CD8-positive, alpha-beta memory T cell (primary cell): ENCODE data around the gene HERPUD2. TPM values are rescaled to one million over a fixed set of nuclear protein-coding genes. Genes with fewer than 3 reads are reported as not detected.

Experiments
- CTCF ChIA-PET: fragments of 350-600 bp; sonication (Branson Sonifier 250); formaldehyde crosslinking; loops from one replicate; lab custom pipeline; 2021; ENCODE audit warnings: antibody characterized with exemption; lab: Charles Lee
- POLR2A ChIA-PET: fragments of 350-600 bp; sonication (Branson Sonifier 250); formaldehyde crosslinking; loops from one replicate; lab custom pipeline; 2021; ENCODE audit warnings: antibody characterized with exemption; lab: Charles Lee
- DNase-seq, 5 donors: peaks; one replicate each; pipeline versions ENCODE4 v3.0.0 to v3.0.0-alpha.2; 2020 to 2022; ENCODE audit warnings: mixed read lengths in 1 of 5
- H3K27ac ChIP-seq: one replicate; pipeline ENCODE4 v1.7.0; 2013; ENCODE audit warnings: low read depth, mild to moderate bottlenecking, low read length, moderate library complexity
- H3K27me3 ChIP-seq: 2 replicates; pipeline ENCODE4 v1.7.0; 2013; ENCODE audit warnings: low read length, mild to moderate bottlenecking; ENCODE audit not compliant: insufficient read depth, poor library complexity, severe bottlenecking
- H3K36me3 ChIP-seq: 2 replicates; pipeline ENCODE4 v1.7.0; 2013; ENCODE audit warnings: mild to moderate bottlenecking, low read length, moderate library complexity; ENCODE audit not compliant: insufficient read depth
- H3K4me1 ChIP-seq: 2 replicates; pipeline ENCODE4 v1.7.0; 2013; ENCODE audit warnings: mild to moderate bottlenecking, low read length, moderate library complexity; ENCODE audit not compliant: insufficient read depth
- H3K4me3 ChIP-seq: 2 replicates; pipeline ENCODE4 v1.7.0; 2013; ENCODE audit warnings: mild to moderate bottlenecking, low read length
- H3K9me3 ChIP-seq: 2 replicates; pipeline ENCODE4 v1.7.0; 2013; ENCODE audit warnings: mild to moderate bottlenecking, low read length
- H3K27ac Mint-ChIP-seq, 8 donors: one replicate each; pipeline ENCODE4 v1.8.0; 2020 to 2021; ENCODE audit warnings: mixed read lengths in 8 of 8, mild to moderate bottlenecking in 6 of 8, inconsistent platforms in 3 of 8, moderate library complexity in 3 of 8
- H3K27me3 Mint-ChIP-seq, 2 donors: one replicate each; pipeline ENCODE4 v1.8.0; 2020 to 2021; ENCODE audit warnings: mixed read lengths in 2 of 2, mild to moderate bottlenecking in 1 of 2, moderate library complexity in 1 of 2
- H3K36me3 Mint-ChIP-seq, 3 donors: one replicate each; pipeline ENCODE4 v1.8.0; 2020 to 2021; ENCODE audit warnings: mixed read lengths in 3 of 3, inconsistent platforms in 1 of 3, mild to moderate bottlenecking in 1 of 3
- H3K4me1 Mint-ChIP-seq, 3 donors: one replicate each; pipeline ENCODE4 v1.8.0; 2020 to 2021; ENCODE audit warnings: mixed read lengths in 3 of 3, inconsistent platforms in 1 of 3, mild to moderate bottlenecking in 1 of 3
- H3K4me3 Mint-ChIP-seq, 7 donors: one replicate each; pipeline ENCODE4 v1.8.0; 2020 to 2021; ENCODE audit warnings: mixed read lengths in 7 of 7, mild to moderate bottlenecking in 6 of 7, moderate library complexity in 4 of 7, inconsistent platforms in 2 of 7
- H3K9me3 Mint-ChIP-seq, 5 donors: one replicate each; pipeline ENCODE4 v1.8.0; 2020 to 2022; ENCODE audit warnings: mixed read lengths in 5 of 5, mild to moderate bottlenecking in 3 of 5, moderate library complexity in 2 of 5, inconsistent platforms in 1 of 5
- polyA plus RNA-seq: library from polyadenylated mRNA; unstranded; fragments of 300-500 nt; fragmentation: Illumina TruSeq; gene quantifications from one replicate; pipeline ENCODE4 v1.2.3, GENCODE V29; 2021
- total RNA-seq, 2 experiments: library from RNA; stranded (reverse); gene quantifications; one replicate each; pipeline ENCODE4 v1.2.3, GENCODE V29; 2021

The HERPUD2 gene
- total and polyA plus RNA-seq, 3 experiments from 2014 or later = 31.3 to 121 (median 34.1) TPM

DNA sequence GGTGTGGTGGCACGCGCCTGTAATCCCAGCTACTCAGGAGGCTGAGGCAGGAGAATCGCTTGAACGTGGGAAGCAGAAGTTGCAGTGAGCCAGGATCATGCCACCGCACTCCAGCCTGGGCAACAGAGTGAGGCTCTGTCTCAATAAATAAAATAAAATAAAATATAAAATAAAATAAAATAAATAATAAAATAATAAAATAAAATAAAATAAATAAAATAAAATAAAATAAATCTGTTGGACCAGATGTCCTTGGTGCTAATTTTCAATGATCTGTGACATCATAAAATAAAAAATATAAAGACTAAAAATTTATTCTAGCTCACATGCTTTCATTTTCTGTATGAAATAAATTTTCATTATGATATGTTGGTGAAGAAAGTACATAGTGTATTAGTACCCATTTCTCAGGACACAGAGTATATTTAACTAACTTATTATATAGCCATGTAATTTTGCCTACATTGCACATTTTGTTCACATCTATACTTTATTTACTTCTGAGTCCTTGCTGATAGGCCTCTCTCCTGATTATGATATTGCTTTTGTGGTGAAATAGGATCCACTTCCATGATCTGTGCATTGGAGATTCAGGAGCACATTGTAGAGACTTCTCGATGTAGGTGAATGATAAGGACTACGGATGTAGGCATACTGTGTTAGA is 17.8 kb upstream of the HERPUD2 start:
- Histone ChIP-seq H3K36me3 (no peaks in the 10 kb centered on the region), H3K9me3 (no peaks in the 10 kb centered on the region), H3K4me1 (peaks cover 13% of the 10 kb centered on the region), H3K27me3 (no peaks in the 10 kb centered on the region), H3K27ac (no peak overlapping the region), H3K4me3 (no peak overlapping the region)
- Mint-ChIP-seq H3K27ac (peak overlapping the region in 1 of 8 donors; percentile 4), H3K4me1 (peaks cover 16 to 33% (median 25%) of the 10 kb centered on the region in 3 donors), H3K27me3 (no peaks in the 10 kb centered on the region), H3K9me3 (no peaks in the 10 kb centered on the region), H3K36me3 (no peaks in the 10 kb centered on the region), H3K4me3 (no peak overlapping the region)
- ChIA-PET POLR2A (interaction anchor here (1.4 kb wide), 1 partner anchor 13 kb away, joined by 5 read pairs; no protein-coding TSS in a partner anchor), CTCF (interaction anchor here (0.7 to 1.7 kb wide), 5 partner anchors 10 to 194 kb away, joined by 3 to 13 read pairs (median 5); no protein-coding TSS in a partner anchor)
- DNase-seq = no peak

DNA sequence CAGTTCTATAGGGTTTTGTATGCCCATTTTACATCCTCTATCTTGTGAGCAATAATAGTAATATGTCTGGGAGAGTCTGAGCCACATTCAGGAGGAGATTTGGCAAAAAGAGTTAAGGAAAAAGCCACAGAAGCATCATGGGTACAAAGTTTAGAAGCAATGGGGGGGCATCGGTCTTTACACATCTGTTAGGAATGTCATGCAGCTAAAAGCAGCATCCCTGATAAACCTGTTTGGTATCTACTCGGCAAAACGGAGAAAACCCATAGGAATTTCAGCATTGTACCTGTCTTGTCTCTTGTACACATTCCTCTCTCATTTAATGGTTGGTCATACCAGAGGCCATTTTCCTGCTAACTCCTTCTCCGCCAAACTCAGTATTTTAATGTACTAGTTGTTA is 12.5 kb upstream of the HERPUD2 start:
- DNase-seq = no peak
- CTCF ChIA-PET = interaction anchor here (1.5 to 1.7 kb wide), 2 partner anchors 18 to 200 kb away, joined by 4 to 10 read pairs; no protein-coding TSS in a partner anchor
- Histone ChIP-seq H3K36me3 (no peaks in the 10 kb centered on the region), H3K27me3 (no peaks in the 10 kb centered on the region), H3K27ac (no peak overlapping the region), H3K9me3 (no peaks in the 10 kb centered on the region), H3K4me3 (no peak overlapping the region), H3K4me1 (peaks cover 13% of the 10 kb centered on the region)
- peaks cover 17 to 31% (median 29%) of the 10 kb centered on the region in 3 donors for H3K4me1 Mint-ChIP-seq
- H3K4me3 Mint-ChIP-seq = no peak overlapping the region
- no peaks in the 10 kb centered on the region for H3K36me3 Mint-ChIP-seq
- no peaks in the 10 kb centered on the region for H3K27me3 Mint-ChIP-seq
- H3K27ac Mint-ChIP-seq = peak overlapping the region in 2 of 8 donors; percentile 2 to 47
- no peaks in the 10 kb centered on the region for H3K9me3 Mint-ChIP-seq
- POLR2A ChIA-PET = interaction anchor here (1.2 kb wide), 1 partner anchor 22 kb away, joined by 4 read pairs; no protein-coding TSS in a partner anchor

DNA sequence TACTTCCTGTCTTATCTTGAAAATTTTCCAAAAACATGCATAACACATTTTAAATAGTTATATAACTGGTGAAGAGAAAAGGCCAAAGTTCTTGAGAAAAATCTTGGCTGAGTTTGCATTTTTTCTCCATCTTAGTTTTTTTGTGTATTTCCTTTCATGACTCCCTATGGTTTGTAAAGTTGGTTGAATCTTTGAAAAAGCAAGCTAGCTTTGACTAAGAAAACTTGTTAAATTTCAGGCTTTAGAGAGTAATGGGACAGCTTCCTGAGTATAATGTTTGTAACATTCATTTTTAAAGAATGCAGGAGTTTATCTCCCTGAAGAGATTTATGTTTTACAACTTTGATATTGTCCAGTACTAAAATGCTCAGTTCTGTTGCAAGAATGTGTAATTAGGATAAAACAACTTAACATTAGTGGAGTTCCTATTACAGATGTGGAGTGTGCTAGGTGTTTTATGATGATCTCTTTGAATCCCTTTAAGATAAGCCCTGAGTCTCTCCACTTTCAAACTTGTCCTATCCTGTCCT is 11.1 kb upstream of the HERPUD2 start:
- Mint-ChIP-seq H3K27me3 (no peaks in the 10 kb centered on the region), H3K27ac (no peak overlapping the region), H3K4me1 (peaks cover 17 to 31% (median 29%) of the 10 kb centered on the region in 3 donors), H3K9me3 (no peaks in the 10 kb centered on the region), H3K4me3 (no peak overlapping the region), H3K36me3 (no peaks in the 10 kb centered on the region)
- Histone ChIP-seq H3K4me1 (peaks cover 13% of the 10 kb centered on the region), H3K36me3 (no peaks in the 10 kb centered on the region), H3K27ac (no peak overlapping the region), H3K27me3 (no peaks in the 10 kb centered on the region), H3K4me3 (no peak overlapping the region), H3K9me3 (no peaks in the 10 kb centered on the region)
- ChIA-PET POLR2A (no interaction called here), CTCF (interaction anchor here (1.6 kb wide), 1 partner anchor 19 kb away, joined by 3 read pairs; no protein-coding TSS in a partner anchor)
- no peak for DNase-seq

DNA sequence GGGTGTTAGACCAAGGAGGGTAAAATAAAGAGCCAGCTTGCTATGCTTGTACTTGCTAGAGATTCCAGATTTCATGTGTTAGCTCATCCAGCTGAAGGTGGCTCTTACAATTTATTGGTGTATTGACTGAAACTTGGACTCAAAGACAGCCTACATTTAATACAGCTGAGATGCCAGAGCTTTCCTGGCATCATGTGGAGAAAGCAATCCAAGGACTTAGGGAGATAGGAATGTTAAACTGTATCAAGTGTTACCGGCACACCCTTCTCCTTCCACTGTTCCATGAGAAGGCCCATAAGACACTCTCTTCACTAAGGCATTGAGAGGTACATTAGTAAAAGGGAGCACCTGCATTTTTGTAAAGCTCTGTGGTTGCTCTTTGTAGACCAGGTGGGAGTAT is 9.3 kb upstream of the HERPUD2 start:
- H3K36me3 ChIP-seq = no peaks in the 10 kb centered on the region
- H3K9me3 ChIP-seq = no peaks in the 10 kb centered on the region
- DNase-seq = no peak
- Mint-ChIP-seq H3K27ac (no peak overlapping the region), H3K9me3 (no peaks in the 10 kb centered on the region), H3K4me3 (no peak overlapping the region), H3K36me3 (no peaks in the 10 kb centered on the region), H3K4me1 (peaks cover 5 to 16% (median 13%) of the 10 kb centered on the region in 3 donors), H3K27me3 (no peaks in the 10 kb centered on the region)
- peaks cover 4% of the 10 kb centered on the region for H3K4me1 ChIP-seq
- H3K27ac ChIP-seq = no peak overlapping the region
- POLR2A ChIA-PET = no interaction called here
- no peak overlapping the region for H3K4me3 ChIP-seq
- no peaks in the 10 kb centered on the region for H3K27me3 ChIP-seq
- CTCF ChIA-PET = interaction anchor here (0.8 to 1.6 kb wide), 7 partner anchors 8 to 203 kb away, joined by 3 to 4 read pairs (median 4); partner anchors contain the start of genes HERPUD2 and SEPTIN7

DNA sequence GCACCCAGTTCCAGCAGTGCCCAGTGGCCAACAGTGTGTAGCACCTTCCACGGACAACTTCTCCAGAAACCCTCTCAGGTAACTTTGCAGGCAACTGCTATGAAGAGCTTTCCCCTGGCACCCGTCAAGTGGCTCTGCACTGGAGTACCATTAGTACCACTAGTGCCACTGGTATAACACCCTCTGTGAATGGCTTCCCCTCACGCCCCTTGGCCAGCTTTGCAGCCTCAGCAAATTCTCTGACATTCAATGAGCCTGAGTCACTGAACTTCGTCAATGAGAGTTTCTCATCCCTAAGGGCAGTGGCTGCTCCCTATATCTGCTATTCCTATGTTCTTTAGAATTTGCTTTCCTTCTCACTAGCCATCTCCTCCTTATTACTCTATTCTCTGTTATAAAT is 7.6 kb upstream of the HERPUD2 start:
- no peak for DNase-seq
- Histone ChIP-seq H3K4me3 (no peak overlapping the region), H3K36me3 (no peaks in the 10 kb centered on the region), H3K27ac (no peak overlapping the region), H3K9me3 (no peaks in the 10 kb centered on the region), H3K4me1 (no peaks in the 10 kb centered on the region), H3K27me3 (no peaks in the 10 kb centered on the region)
- no peak overlapping the region for H3K27ac Mint-ChIP-seq
- peaks cover 3 to 11% (median 10%) of the 10 kb centered on the region in 3 donors for H3K4me1 Mint-ChIP-seq
- no peaks in the 10 kb centered on the region for H3K9me3 Mint-ChIP-seq
- H3K27me3 Mint-ChIP-seq = no peaks in the 10 kb centered on the region
- ChIA-PET POLR2A (no interaction called here), CTCF (interaction anchor here (0.8 to 1.1 kb wide), 3 partner anchors 12 to 167 kb away, joined by 3 read pairs; no protein-coding TSS in a partner anchor)
- no peak overlapping the region for H3K4me3 Mint-ChIP-seq
- H3K36me3 Mint-ChIP-seq = no peaks in the 10 kb centered on the region

DNA sequence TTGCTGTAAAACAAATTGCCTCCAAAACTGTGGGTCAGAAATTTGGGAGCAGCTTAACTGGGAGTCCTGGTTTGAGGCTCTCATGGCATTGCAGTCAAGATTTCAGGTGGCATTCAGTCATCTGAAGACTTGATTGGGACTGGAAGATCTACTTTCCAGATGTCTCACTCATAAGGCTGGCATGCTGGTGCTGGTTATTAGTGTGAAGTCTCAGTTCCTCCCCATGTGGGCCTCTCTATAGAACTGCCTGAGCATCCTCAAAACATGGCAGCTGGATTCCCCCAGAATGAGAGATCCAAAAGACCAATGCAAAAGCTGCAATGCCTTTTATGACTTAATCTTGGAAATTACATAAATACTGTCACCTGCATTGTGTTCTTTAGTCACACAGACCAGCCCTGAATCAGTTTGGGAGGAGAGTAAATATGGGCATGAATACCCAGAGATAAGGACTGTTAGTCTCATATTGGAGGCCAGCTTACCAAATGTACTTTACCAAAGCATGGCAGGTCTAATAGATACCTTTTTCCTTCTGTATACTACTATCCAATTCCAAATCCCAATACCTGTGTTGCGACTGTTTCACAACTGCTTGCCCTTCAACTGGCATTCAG is 6.5 kb upstream of the HERPUD2 start:
- Histone ChIP-seq H3K4me1 (peaks cover 2% of the 10 kb centered on the region), H3K27me3 (no peaks in the 10 kb centered on the region), H3K9me3 (no peaks in the 10 kb centered on the region), H3K4me3 (no peak overlapping the region), H3K27ac (no peak overlapping the region), H3K36me3 (no peaks in the 10 kb centered on the region)
- DNase-seq = no peak
- H3K4me1 Mint-ChIP-seq = peaks cover 11 to 18% (median 17%) of the 10 kb centered on the region in 3 donors
- no peaks in the 10 kb centered on the region for H3K27me3 Mint-ChIP-seq
- H3K36me3 Mint-ChIP-seq = no peaks in the 10 kb centered on the region
- ChIA-PET POLR2A (no interaction called here), CTCF (no interaction called here)
- H3K27ac Mint-ChIP-seq = no peak overlapping the region
- H3K4me3 Mint-ChIP-seq = no peak overlapping the region
- H3K9me3 Mint-ChIP-seq = no peaks in the 10 kb centered on the region

DNA sequence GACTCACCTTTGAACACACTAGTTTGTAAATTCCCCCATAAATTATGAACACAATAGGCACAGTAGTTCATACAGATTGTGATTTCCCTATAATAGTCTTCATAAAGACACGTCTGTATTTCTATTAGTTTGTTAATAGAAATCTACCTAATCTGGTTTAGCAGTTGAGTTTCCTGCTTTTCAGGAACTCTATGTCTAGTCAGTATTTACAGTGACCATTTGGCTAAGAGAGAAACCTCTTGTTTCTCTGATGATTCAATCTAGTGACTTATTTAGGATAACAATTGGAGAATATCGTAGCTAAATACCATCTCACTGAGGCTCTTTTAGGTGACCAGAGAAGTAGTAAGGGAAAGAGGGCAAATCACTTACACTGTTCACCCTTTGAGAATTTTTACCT is 5.9 kb upstream of the HERPUD2 start:
- Histone ChIP-seq H3K4me1 (peaks cover 7% of the 10 kb centered on the region), H3K27me3 (no peaks in the 10 kb centered on the region), H3K9me3 (no peaks in the 10 kb centered on the region), H3K27ac (no peak overlapping the region), H3K4me3 (no peak overlapping the region), H3K36me3 (no peaks in the 10 kb centered on the region)
- Mint-ChIP-seq H3K9me3 (no peaks in the 10 kb centered on the region), H3K4me1 (peaks cover 16 to 19% (median 18%) of the 10 kb centered on the region in 3 donors), H3K27me3 (no peaks in the 10 kb centered on the region), H3K27ac (no peak overlapping the region), H3K36me3 (no peaks in the 10 kb centered on the region), H3K4me3 (peak overlapping the region in 1 of 7 donors; percentile 17)
- ChIA-PET POLR2A (interaction anchor here (1.4 kb wide), 1 partner anchor 100 kb away, joined by 4 read pairs; the partner anchor contains the start of gene SEPTIN7), CTCF (interaction anchor here (1.2 kb wide), 1 partner anchor 206 kb away, joined by 3 read pairs; no protein-coding TSS in a partner anchor)
- no peak for DNase-seq
